Gastroesophageal sphincter (tissue), 4 donors: ENCODE results near the gene HSPA12B. TPM values are rescaled to one million over a fixed set of nuclear protein-coding genes. Genes with fewer than 3 reads are reported as not detected.
A peak's percentile ranks its signal among the peaks of the same experiment; 100 is the strongest.

ENCODE experiments used
- ATAC-seq: fragments of 150-250 bp; one replicate; pipeline ENCODE4 v1.9.1; 2016; ENCODE audit warnings: mild to moderate bottlenecking, moderate library complexity
- H3K27ac ChIP-seq, 4 donors: fragments of 200-600 bp; sonication (generic) in 3 of 4; 1 replicate in 3 of 4; 2 replicates in 1 of 4; pipeline ENCODE4 v1.5.1; 2016 to 2019
- H3K27me3 ChIP-seq: fragments of 200-600 bp; sonication (generic); one replicate; pipeline ENCODE4 v1.5.1; 2019
- H3K36me3 ChIP-seq, 2 donors: fragments of 200-600 bp; sonication (generic); one replicate each; pipeline ENCODE4 v1.5.1; 2019; ENCODE audit warnings: control low read depth in 1 of 2
- H3K4me1 ChIP-seq, 3 donors: fragments of 200-600 bp; sonication (generic); 1 replicate in 2 of 3; 2 replicates in 1 of 3; pipeline ENCODE4 v1.5.1; 2016 to 2019; ENCODE audit warnings: control low read depth in 2 of 3
- H3K4me3 ChIP-seq, 2 donors: fragments of 200-600 bp; sonication (generic); one replicate each; pipeline ENCODE4 v1.5.1; 2019; ENCODE audit warnings: mild to moderate bottlenecking in 1 of 2, moderate library complexity in 1 of 2
- H3K9me3 ChIP-seq, 3 donors: fragments of 200-600 bp; sonication (generic); one replicate each; pipeline ENCODE4 v1.5.1; 2017 to 2019; ENCODE audit warnings: control low read depth in 2 of 3
- EP300 ChIP-seq: sonication (generic); formaldehyde crosslinking; IDR thresholded peaks from one replicate; pipeline ENCODE4 v1.6.1; 2017; ENCODE audit warnings: antibody characterized with exemption, mild to moderate bottlenecking
- POLR2A ChIP-seq, 2 donors: fragments of 450-650 bp; IDR thresholded peaks; one replicate each; pipeline ENCODE4 v1.6.1; 2017; ENCODE audit warnings: antibody characterized with exemption in 2 of 2, mild to moderate bottlenecking in 2 of 2, moderate library complexity in 1 of 2
- POLR2AphosphoS5 ChIP-seq: sonication (generic); formaldehyde crosslinking; IDR thresholded peaks from one replicate; pipeline ENCODE4 v1.6.1; 2017; ENCODE audit warnings: antibody characterized with exemption
- WGBS, 2 donors: methylation state at CpG; one replicate each; pipeline ENCODE4 v1.1.5; 2018; ENCODE audit warnings: low coverage in 1 of 2; 5-methylcytosine and 5-hydroxymethylcytosine counted together
- total RNA-seq, 4 donors: library from RNA; depleted of rRNA; stranded (reverse); fragments of >200 nt; gene quantifications; one replicate each; pipeline ENCODE4 v1.1.0, GENCODE V29; 2016
- TF ChIP-seq, protein P1 (sequence below), 4 experiments: fragments of 200-600 bp in 2 of 4; fragments of 450-650 bp in 2 of 4; sonication (generic) in 1 of 4; IDR thresholded peaks; one replicate each; pipeline ENCODE4 v1.5.1; 2017 to 2019; ENCODE audit warnings: antibody characterized with exemption in 4 of 4, mild to moderate bottlenecking in 2 of 4, moderate library complexity in 2 of 4

Gene HSPA12B
- total RNA-seq, 4 donors from 2014 or later: 9.6 to 19.3 (median 14.4) TPM

- TF ChIP-seq, protein P1, sequence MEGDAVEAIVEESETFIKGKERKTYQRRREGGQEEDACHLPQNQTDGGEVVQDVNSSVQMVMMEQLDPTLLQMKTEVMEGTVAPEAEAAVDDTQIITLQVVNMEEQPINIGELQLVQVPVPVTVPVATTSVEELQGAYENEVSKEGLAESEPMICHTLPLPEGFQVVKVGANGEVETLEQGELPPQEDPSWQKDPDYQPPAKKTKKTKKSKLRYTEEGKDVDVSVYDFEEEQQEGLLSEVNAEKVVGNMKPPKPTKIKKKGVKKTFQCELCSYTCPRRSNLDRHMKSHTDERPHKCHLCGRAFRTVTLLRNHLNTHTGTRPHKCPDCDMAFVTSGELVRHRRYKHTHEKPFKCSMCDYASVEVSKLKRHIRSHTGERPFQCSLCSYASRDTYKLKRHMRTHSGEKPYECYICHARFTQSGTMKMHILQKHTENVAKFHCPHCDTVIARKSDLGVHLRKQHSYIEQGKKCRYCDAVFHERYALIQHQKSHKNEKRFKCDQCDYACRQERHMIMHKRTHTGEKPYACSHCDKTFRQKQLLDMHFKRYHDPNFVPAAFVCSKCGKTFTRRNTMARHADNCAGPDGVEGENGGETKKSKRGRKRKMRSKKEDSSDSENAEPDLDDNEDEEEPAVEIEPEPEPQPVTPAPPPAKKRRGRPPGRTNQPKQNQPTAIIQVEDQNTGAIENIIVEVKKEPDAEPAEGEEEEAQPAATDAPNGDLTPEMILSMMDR (IDR thresholded peaks at IDR 0.05): no peak
- TF ChIP-seq POLR2AphosphoS5 (no peak), EP300 (no peak), POLR2A (IDR thresholded peaks at IDR 0.05) (peak in 1 of 2 donors; percentile 6)
- ATAC-seq: no peak
- Histone ChIP-seq H3K4me1 (peaks cover 2 to 73% (median 31%) of the 10 kb centered on the region in 3 donors), H3K9me3 (no peaks in the 10 kb centered on the region), H3K27ac (peak overlapping the region; percentile 21 to 88 (median 84)), H3K36me3 (peaks cover 0 to 23% of the 10 kb centered on the region in 2 donors), H3K27me3 (no peaks in the 10 kb centered on the region), H3K4me3 (peak overlapping the region; percentile 42 to 75)
- WGBS, 2 donors: no CpG with 5 or more reads among the region's 79 CpGs
These were observed 53.0 kb downstream of the HSPA12B start for GRCh38 chr20:3785240-3786125.

GRCh38 chr20:3786126-3786484, 53.6 kb downstream of the HSPA12B start:
- no CpG with 5 or more reads among the region's 35 CpGs for WGBS, 2 donors
- H3K9me3 ChIP-seq: no peaks in the 10 kb centered on the region
- peak overlapping the region; percentile 42 to 75 for H3K4me3 ChIP-seq
- no peak for TF ChIP-seq POLR2A (IDR thresholded peaks at IDR 0.05)
- no peak for TF ChIP-seq POLR2AphosphoS5
- no peak for TF ChIP-seq EP300
- TF ChIP-seq, protein P1 (IDR thresholded peaks at IDR 0.05): no peak
- peak; percentile 44 for ATAC-seq
- H3K27me3 ChIP-seq: no peaks in the 10 kb centered on the region
- peaks cover 0 to 23% of the 10 kb centered on the region in 2 donors for H3K36me3 ChIP-seq
- peaks cover 2 to 66% (median 31%) of the 10 kb centered on the region in 3 donors for H3K4me1 ChIP-seq
- peak overlapping the region; percentile 21 to 88 (median 84) for H3K27ac ChIP-seq

- H3K4me3 ChIP-seq: peak within 1 kb of the TSS; percentile 42 to 75
- H3K27ac ChIP-seq: peak within 1 kb of the TSS; percentile 21 to 88 (median 84)
- TF ChIP-seq, protein P1 (IDR thresholded peaks at IDR 0.05): peak in 3 of 4 experiments; percentile 79 to 88 (median 86)
- TF ChIP-seq EP300 (no peak), POLR2A (IDR thresholded peaks at IDR 0.05) (no peak), POLR2AphosphoS5 (no peak)
- WGBS, 2 donors: 9 to 18% methylated on average over 7 to 13 of the region's 70 CpGs
- H3K4me1 ChIP-seq: peaks cover 2 to 59% (median 31%) of the 10 kb centered on the region in 3 donors
- H3K9me3 ChIP-seq: no peaks in the 10 kb centered on the region
- ATAC-seq: peak; percentile 94
- peaks cover 0 to 23% of the 10 kb centered on the region in 2 donors for H3K36me3 ChIP-seq
- no peaks in the 10 kb centered on the region for H3K27me3 ChIP-seq
These were observed 54.3 kb downstream of the HSPA12B start, which contains the start of gene CENPB for GRCh38 chr20:3786665-3787323. Gene CENPB (minus strand): TSS chr20:3786740. CDS start chr20:3786483, 257 bp downstream.

GRCh38 chr20:3787324-3788014, 55.0 kb downstream of the HSPA12B start:
- H3K27ac ChIP-seq: peak overlapping the region in 2 of 4 donors; percentile 43 to 88
- no peaks in the 10 kb centered on the region for H3K27me3 ChIP-seq
- peaks cover 0 to 22% of the 10 kb centered on the region in 2 donors for H3K36me3 ChIP-seq
- 58 to 64% methylated on average over 5 of the region's 5 CpGs for WGBS, 2 donors
- H3K9me3 ChIP-seq: no peaks in the 10 kb centered on the region
- ATAC-seq: no peak
- TF ChIP-seq POLR2A (IDR thresholded peaks at IDR 0.05): no peak
- TF ChIP-seq POLR2AphosphoS5: no peak
- TF ChIP-seq EP300: no peak
- TF ChIP-seq, protein P1 (IDR thresholded peaks at IDR 0.05): no peak
- peaks cover 2 to 56% (median 31%) of the 10 kb centered on the region in 3 donors for H3K4me1 ChIP-seq
- peak overlapping the region in 1 of 2 donors; percentile 75 for H3K4me3 ChIP-seq
